ENCODE measurements around the gene HOXA6.

GRCh38 chr7:27104341-27105058 lies 43.1 kb downstream of the HOXA6 start:
- TF ChIP-seq CTCF (IDR thresholded peaks at IDR 0.05; ENCODE audit: insufficient read depth, low read length) (no peak), POLR2AphosphoS5 (IDR thresholded peaks at IDR 0.05; ENCODE audit: low read depth) (no peak), REST (IDR thresholded peaks at IDR 0.05; ENCODE audit: insufficient replicate concordance, low read depth) (no peak)
